Kidney capillary endothelial cell (primary cell): ENCODE measurements around the gene GRK5.

Experiments used
- DNase-seq: peaks from one replicate; pipeline ENCODE4 v3.0.0-alpha.2; 2018; ENCODE audit warnings: low spot score

Gene GRK5

GRCh38 chr10:119198438-119198837 lies 8.9 kb upstream of the GRK5 start:
- DNase-seq: no peak

DNA sequence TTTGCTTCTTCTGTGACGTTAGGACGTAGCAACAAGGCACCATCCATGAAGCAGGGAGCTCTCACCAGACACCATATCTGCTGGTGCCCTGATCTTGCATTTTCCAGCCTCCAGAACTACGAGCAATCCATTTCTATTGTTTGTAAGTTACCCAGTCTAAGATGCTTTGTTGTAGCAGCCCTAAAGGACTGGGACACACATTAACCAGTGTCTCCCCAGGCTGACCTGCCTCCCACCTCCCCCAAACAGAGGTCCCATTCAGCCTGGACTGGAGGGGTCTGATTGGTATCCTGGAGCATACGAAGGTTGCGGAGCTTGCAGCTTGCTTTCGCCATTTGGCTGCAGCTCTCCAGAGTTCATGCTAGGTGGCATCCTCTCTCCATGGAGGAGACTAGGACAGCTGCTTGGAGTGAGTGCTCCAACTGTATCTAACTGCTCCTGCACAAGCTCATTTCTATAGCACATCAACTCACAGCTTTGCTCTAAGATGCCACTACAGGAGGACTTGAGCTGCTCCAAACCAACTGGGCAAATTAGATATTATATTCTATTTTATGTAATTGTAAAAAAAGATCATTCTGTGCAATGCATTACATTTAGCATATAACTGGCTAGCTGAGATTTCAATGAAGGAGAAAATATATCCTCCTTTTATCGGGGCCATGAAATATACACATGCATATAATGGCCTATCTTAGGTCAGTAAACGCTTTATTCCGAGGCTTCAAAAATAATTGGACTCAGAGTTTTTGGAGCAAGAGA lies 8.0 kb upstream of the GRK5 start:
- DNase-seq: peak; percentile 79

GRCh38 chr10:119201233-119201632 lies 6.1 kb upstream of the GRK5 start:
- DNase-seq: no peak

GRCh38 chr10:119203006-119203405 lies 4.4 kb upstream of the GRK5 start:
- DNase-seq: peak; percentile 54

GRCh38 chr10:119205894-119206602 lies 1.3 kb upstream of the GRK5 start:
- peak; percentile 91 for DNase-seq

DNA sequence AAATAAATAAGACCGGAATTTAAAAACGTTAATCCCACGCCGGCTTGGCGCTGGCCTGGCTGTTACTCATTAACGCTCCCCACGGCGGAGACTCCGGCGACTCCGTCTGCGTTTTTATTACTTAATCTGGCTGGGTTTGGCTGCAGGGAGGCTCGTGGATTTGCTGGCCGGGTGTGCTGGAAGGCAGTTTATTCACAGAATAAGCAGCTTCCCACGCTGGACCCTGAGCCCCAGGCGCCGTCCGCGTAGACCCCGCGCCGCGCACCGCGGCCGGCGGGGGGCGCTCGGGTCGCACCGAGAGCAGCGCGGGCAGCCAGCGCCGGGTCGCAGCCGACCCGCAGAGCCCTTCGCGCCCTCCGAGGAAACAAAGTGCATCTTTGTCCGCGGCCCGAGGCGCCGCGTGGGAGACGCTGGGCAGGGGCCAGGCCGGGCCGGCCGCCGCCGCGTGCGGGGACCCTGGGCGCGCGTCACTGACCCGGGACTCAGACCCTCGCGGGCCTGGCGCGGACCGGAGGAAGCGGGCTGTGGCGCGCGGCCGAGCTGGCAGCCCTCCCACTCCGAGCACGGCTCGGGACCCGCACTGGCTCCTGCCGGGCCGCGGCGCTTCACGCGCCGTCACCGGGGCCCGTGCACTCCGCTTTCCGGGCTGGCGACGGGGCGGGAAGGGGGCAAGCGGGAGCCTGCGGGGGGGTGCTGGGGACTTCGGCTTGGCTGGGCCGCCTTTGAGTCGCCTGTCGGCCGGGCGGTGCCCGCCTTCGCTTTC lies 587 bp upstream of the GRK5 start:
- peak; percentile 69 for DNase-seq

DNA sequence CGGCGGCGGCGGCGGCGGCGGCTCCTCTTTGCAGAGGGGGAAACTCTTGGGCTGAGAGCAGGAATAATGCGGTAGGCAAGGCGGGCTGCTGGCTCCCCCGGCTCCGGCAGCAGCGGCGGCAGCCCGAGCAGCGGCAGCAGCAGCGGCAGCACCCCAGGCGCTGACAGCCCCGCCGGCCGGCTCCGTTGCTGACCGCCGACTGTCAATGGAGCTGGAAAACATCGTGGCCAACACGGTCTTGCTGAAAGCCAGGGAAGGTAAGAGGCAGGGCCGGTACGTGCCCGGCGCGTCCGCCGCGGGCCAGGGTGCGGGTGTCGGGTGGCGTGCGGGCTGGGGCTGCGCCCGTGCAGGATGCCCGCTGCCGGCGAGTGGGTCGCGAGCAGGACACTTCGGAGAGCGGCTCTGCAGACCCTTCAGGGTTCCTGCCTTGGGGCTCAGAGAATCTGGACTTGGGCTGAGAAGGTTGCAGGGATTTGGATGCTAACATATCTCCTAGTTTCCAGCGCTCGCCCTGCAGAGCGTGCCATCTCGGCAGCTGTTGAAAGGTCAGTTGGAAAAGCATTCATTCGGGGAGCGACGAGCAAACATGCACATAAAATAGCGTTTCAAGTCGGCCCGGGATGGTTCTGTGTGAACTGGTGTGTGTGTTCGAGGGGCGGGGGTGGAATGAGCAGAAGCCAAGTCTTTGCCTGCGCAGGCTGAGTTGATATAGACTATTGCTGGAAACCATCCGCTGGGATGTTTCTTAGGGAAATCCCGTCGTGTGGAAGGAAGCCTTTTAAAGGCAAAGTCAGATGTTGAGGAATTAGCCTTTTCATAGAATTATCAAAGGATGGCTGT lies 562 bp downstream of the GRK5 start:
- DNase-seq: peak; percentile 38

DNA sequence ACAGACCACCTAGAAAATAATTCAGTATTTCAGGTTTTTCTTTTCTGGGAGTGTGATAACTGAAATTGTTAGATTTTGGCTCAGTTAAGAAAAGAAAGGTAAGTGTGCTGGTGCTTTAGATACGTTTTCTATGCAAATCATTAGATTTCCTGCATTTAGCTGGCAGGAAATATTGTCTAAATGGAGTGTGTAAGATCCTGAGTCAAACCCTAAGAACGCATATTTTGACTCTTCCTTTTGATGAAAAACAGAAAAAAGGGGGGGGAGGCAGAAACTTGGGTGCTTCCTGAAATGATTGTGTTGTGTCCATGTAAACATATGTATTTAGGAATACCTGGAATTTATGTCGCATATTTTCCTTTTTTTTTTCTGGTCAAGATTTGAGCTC lies 1.2 kb downstream of the GRK5 start:
- DNase-seq: peak; percentile 47

DNA sequence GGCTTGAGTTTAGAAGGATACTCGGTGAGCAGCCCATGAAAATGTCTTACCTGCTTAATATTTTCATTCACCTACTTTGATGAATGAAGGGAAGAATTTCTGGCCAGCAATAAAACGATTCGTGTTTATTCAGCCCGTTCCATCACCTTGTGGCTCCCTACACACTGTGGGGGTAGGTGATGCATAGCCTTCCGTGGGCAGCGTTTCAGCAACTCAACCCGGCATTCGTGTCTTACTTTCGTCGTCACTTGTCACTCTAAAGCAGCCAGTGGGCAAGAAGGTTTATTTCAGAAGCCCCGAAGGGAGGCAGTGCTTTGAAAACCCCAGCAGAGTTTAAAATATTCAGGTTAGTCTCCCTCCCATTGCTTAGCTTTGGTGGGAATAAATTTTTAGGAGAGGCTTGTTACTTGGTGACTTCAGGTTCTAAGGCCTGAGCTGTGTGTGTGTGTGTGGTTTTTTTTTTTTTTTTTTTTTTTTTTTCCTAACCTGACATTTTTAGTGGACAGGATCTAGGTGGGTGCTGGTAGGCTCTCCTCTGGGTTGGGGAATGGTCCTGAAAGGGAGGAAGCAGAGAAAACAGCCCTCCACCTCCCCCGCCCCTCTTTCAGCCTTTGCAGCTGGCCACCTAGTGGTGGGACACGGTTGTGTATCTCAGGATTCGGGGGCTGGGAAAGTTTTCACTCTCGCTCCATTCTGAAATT lies 1.8 kb downstream of the GRK5 start:
- peak; percentile 53 for DNase-seq

GRCh38 chr10:119209736-119210355 lies 2.5 kb downstream of the GRK5 start:
- DNase-seq: no peak

GRCh38 chr10:119210633-119211032 lies 3.3 kb downstream of the GRK5 start:
- DNase-seq: no peak

- no peak for DNase-seq
These were observed 3.8 kb downstream of the GRK5 start for GRCh38 chr10:119211176-119211575.

GRCh38 chr10:119211625-119212441 lies 4.5 kb downstream of the GRK5 start:
- no peak for DNase-seq

DNA sequence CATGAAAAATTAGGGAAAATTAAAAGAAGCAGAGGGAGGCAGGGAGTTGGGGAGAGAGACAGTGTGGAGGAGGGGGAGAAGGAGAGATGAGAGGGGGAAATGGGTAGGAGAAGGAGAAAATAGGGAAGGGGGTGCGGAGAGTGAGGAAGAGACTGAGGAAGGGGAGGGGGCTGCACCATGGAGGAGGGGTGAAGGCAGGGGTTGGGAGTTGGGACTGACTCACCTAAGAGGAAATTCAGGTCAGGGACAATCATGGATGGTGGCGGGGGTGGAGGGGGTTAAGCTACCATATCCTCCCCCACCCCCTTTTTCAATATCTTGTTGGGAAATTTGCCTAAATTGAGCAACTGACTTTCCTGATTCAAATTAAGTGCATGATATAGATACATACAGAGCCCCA lies 8.0 kb downstream of the GRK5 start:
- no peak for DNase-seq

DNA sequence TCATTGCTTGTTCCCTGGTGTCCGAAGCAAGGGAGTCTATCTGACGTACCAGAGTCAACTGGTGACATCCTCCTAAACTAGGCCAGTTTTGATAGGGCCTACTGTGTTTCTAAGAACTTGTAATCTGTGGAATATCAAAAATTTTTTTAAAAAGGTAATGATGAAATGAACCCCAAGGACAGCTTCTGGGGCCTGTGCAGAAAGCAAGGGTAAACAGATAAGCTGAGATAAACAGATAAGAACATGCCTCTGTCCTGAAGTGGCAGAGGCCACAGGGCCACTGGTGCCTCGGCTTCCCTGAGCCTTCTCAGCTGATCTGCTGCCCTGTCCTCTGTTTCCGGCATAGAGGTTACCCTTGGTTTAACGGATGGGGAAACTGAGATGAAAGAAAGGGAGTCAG lies 8.8 kb downstream of the GRK5 start:
- no peak for DNase-seq

- no peak for DNase-seq
These were observed 10.0 kb downstream of the GRK5 start for GRCh38 chr10:119217401-119217800.

DNA sequence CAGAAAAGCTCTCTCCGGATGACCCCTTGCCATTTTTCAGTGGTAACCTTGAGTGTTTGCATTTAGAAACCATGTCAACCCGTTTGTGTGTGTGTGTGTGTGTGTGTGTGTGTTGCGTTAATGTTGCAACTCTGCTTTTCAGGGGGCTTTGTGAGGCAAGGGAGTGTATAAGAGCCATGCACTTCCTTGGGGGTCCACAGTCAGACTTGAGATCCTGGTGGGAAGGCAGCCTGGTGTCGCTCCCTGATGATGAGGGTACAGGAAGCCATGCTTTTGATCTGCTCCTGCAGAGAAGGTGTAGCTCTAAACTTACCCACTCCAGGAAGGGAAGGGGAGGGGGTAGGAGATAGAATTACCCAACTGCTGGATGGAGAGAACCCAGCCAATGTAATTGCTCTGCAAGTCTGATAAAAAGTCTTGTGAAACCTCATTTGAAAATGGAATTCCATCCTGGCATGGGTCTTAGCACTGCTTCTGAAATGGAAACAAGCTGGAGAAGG lies 10.7 kb downstream of the GRK5 start:
- DNase-seq: no peak

- no peak for DNase-seq
These were observed 12.5 kb downstream of the GRK5 start for GRCh38 chr10:119219871-119220270.

GRCh38 chr10:119221201-119221600 lies 13.8 kb downstream of the GRK5 start:
- no peak for DNase-seq

DNA sequence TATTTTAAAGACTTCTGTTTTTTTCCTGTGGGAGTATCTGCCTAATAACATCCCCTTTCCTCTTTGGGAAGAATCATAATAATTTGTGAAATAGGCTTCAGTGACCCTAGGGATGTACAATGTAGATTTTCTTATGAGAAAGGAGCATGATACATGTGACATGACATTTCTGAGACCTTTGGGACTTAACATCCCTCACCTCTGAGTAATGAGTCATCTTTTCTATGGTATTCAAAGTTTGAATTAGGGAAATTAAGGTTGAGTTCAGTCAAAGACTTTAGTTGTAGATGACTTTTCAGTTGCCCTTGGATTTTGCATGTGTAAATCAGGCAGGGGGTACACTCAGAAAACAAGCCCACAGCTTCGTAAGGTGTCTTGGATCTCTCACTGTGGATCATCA lies 14.3 kb downstream of the GRK5 start:
- DNase-seq: no peak
